Peyer's patch (tissue), 4 donors: ENCODE data around the gene SLC24A4. TPM values are rescaled to one million over a fixed set of nuclear protein-coding genes. Genes with fewer than 3 reads are reported as not detected.

Experiments
- DNase-seq, 3 donors: peaks; one replicate each; pipeline ENCODE4 v3.0.0-alpha.2; 2017 to 2019
- H3K27ac ChIP-seq, 4 donors: fragments of 200-600 bp; sonication (generic); one replicate each; pipeline ENCODE4 v1.5.1; 2016 to 2019
- H3K27me3 ChIP-seq, 2 donors: fragments of 200-600 bp; sonication (generic); one replicate each; pipeline ENCODE4 v1.5.1; 2019
- H3K36me3 ChIP-seq, 3 donors: fragments of 200-600 bp; sonication (generic); one replicate each; pipeline ENCODE4 v1.5.1; 2016 to 2019
- H3K4me1 ChIP-seq, 4 donors: fragments of 200-600 bp; sonication (generic); one replicate each; pipeline ENCODE4 v1.5.1; 2016 to 2019
- H3K4me3 ChIP-seq, 4 donors: fragments of 200-600 bp; sonication (generic); 1 replicate in 3 of 4; 2 replicates in 1 of 4; pipeline ENCODE4 v1.5.1; 2016 to 2019; ENCODE audit warnings: mild to moderate bottlenecking in 1 of 4
- H3K9me3 ChIP-seq, 4 donors: fragments of 200-600 bp; sonication (generic); one replicate each; pipeline ENCODE4 v1.5.1; 2016 to 2019; ENCODE audit warnings: mild to moderate bottlenecking in 1 of 4
- POLR2A ChIP-seq, 2 donors: fragments of 450-650 bp; IDR thresholded peaks; one replicate each; pipeline ENCODE4 v1.5.1; 2017; ENCODE audit warnings: antibody characterized with exemption in 2 of 2, mild to moderate bottlenecking in 2 of 2, moderate library complexity in 2 of 2
- total RNA-seq, 4 donors: library from RNA; depleted of rRNA; stranded (reverse); fragments of >200 nt; gene quantifications; one replicate each; pipeline ENCODE4 v1.1.0, GENCODE V29; 2016
- TF ChIP-seq, protein P1 (sequence below), 6 experiments: fragments of 450-650 bp in 4 of 6; fragments of 200-600 bp in 2 of 6; sonication (generic) in 1 of 6; IDR thresholded peaks; one replicate each; pipeline ENCODE4 v1.5.1; 2017 to 2019; ENCODE audit warnings: antibody characterized with exemption in 6 of 6, mild to moderate bottlenecking in 3 of 6, moderate library complexity in 1 of 6

The SLC24A4 gene
- total RNA-seq, 4 donors from 2014 or later, result 0.18 to 1.7 (median 0.54) TPM; not detected in 1

DNA sequence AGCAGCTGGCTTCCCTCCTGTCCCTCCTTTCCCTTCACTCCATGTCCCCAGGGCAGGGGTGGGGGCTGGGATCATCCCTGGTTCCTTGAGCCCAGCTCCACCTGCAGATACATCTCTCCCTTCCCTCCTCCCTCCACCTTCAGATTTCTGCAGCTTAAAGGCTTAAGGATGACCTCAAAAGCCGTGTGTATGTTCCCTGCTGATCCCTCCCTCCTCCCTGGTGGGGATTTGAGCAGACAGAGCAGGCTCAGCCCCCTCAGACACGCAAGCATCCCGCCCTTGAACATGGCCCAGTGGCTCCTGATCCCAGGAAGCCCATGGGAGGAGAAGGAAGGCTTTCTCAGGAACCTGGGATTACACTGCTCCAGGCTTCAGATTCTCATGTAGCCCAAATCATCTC is 107.7 kb downstream of the SLC24A4 start:
- DNase-seq, result no peak
- no peak overlapping the region for H3K4me3 ChIP-seq
- H3K27ac ChIP-seq, result no peak overlapping the region
- no peaks in the 10 kb centered on the region for H3K4me1 ChIP-seq
- TF ChIP-seq, protein P1, sequence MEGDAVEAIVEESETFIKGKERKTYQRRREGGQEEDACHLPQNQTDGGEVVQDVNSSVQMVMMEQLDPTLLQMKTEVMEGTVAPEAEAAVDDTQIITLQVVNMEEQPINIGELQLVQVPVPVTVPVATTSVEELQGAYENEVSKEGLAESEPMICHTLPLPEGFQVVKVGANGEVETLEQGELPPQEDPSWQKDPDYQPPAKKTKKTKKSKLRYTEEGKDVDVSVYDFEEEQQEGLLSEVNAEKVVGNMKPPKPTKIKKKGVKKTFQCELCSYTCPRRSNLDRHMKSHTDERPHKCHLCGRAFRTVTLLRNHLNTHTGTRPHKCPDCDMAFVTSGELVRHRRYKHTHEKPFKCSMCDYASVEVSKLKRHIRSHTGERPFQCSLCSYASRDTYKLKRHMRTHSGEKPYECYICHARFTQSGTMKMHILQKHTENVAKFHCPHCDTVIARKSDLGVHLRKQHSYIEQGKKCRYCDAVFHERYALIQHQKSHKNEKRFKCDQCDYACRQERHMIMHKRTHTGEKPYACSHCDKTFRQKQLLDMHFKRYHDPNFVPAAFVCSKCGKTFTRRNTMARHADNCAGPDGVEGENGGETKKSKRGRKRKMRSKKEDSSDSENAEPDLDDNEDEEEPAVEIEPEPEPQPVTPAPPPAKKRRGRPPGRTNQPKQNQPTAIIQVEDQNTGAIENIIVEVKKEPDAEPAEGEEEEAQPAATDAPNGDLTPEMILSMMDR (IDR thresholded peaks at IDR 0.05), result no peak
- no peak for TF ChIP-seq POLR2A (IDR thresholded peaks at IDR 0.05)
- H3K36me3 ChIP-seq, result no peaks in the 10 kb centered on the region
- no peaks in the 10 kb centered on the region for H3K9me3 ChIP-seq
- H3K27me3 ChIP-seq, result no peaks in the 10 kb centered on the region

DNA sequence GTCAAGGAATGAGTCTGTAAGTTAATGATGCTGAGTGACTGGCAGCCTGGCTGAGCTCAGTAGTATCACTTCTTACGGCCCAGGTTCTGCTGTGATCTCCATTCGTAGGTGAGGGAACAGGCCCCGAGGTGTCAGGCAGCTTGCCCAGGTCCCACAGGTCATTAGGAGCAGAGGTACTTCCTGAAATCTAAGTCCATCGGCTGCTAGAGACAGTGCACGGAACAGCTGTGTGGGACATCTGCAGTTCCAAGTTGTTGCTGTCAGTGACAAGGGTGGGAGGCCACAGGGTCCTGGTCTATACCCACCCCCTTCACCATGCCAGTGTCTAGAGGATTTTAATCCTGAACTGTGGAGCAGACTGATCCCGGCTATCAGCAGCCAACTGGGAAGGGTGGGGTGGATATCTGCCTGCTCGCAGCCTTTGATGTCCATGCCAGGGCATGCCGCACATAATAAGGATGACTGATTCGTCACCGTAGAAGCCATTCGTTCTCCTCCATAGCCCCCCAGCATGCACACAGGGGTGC is 108.3 kb downstream of the SLC24A4 start:
- Histone ChIP-seq H3K4me3 (no peak overlapping the region), H3K9me3 (no peaks in the 10 kb centered on the region), H3K27me3 (no peaks in the 10 kb centered on the region), H3K4me1 (no peaks in the 10 kb centered on the region), H3K36me3 (no peaks in the 10 kb centered on the region), H3K27ac (no peak overlapping the region)
- DNase-seq, result no peak
- TF ChIP-seq, protein P1 (IDR thresholded peaks at IDR 0.05), result no peak
- no peak for TF ChIP-seq POLR2A (IDR thresholded peaks at IDR 0.05)

DNA sequence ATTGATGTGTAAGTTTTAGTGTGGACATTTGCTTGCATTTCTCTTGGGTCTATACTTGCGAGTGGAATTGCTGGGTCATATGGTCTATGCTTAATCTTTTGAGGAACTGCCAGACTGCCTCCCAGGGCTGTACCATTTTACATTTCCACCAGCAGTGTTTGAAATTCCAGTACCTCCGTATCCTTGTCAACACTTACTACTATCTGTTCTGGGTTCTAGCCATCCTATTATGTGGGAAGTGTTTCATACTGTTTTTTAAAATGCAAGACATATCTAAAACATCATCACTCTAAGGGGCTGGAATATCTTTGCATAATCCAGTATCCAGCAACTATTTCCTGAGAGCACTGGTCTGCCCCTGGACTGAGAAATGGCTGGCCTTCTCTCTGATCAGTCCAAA is 110.4 kb downstream of the SLC24A4 start:
- TF ChIP-seq, protein P1 (IDR thresholded peaks at IDR 0.05), result no peak
- no peak for TF ChIP-seq POLR2A (IDR thresholded peaks at IDR 0.05)
- Histone ChIP-seq H3K4me3 (no peak overlapping the region), H3K36me3 (no peaks in the 10 kb centered on the region), H3K4me1 (no peaks in the 10 kb centered on the region), H3K27ac (no peak overlapping the region), H3K9me3 (no peaks in the 10 kb centered on the region), H3K27me3 (no peaks in the 10 kb centered on the region)
- no peak for DNase-seq

DNA sequence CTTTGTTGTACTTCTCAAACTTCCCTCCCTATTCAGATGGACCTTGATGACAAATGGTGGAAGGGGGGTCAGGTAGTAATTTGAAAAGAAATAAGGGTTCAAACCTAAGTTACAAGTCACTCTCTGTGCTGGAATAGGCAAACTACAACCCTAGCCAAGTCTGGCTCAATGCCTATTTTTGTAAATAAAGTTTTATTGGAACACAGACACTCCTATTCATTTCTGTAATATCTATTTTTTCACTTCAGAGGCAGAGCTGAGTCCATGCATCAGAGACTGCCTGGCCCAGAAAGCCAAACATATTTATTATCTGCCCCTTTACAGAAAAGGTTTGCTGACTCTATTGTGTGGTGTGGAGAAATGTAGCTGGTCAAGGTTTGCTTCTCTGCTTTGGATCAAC is 112.2 kb downstream of the SLC24A4 start:
- H3K4me3 ChIP-seq, result no peak overlapping the region
- TF ChIP-seq, protein P1 (IDR thresholded peaks at IDR 0.05), result no peak
- DNase-seq, result no peak
- H3K27ac ChIP-seq, result no peak overlapping the region
- no peaks in the 10 kb centered on the region for H3K9me3 ChIP-seq
- H3K27me3 ChIP-seq, result no peaks in the 10 kb centered on the region
- no peaks in the 10 kb centered on the region for H3K36me3 ChIP-seq
- H3K4me1 ChIP-seq, result no peaks in the 10 kb centered on the region

DNA sequence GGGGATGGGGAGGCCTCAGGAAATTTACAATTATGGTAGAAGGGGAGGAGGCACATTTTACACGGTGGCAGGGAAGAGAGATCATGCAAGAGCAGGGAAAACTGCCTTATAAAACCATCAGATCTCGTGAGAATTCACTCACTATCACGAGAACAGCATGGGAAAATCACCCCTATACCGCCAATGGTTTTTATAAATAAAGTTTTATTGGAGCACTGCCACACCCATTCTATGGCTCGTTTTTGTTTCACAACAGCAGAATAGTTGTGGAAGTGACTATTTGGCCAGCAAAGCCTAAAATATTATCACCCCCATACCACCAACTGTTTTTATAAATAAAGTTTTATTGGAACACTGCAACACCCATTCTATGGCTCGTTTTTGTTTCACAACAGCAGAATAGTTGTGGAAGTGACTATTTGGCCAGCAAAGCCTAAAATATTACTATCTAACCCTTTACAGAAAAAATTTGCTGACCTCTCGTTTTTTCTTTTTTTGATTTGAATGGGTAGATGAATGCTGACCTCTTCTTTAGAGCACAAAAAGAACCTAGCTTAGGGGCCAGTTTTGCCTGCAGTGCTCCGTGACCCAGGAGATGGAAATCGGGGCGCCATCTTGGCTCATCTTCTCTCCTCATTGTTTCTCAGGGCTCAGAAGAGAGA is 113.3 kb downstream of the SLC24A4 start:
- Histone ChIP-seq H3K27ac (no peak overlapping the region), H3K9me3 (no peaks in the 10 kb centered on the region), H3K36me3 (no peaks in the 10 kb centered on the region), H3K27me3 (no peaks in the 10 kb centered on the region), H3K4me1 (no peaks in the 10 kb centered on the region), H3K4me3 (no peak overlapping the region)
- TF ChIP-seq POLR2A (IDR thresholded peaks at IDR 0.05), result no peak
- TF ChIP-seq, protein P1 (IDR thresholded peaks at IDR 0.05), result no peak
- no peak for DNase-seq
